ENCODE results near the gene CYGB.

DNA sequence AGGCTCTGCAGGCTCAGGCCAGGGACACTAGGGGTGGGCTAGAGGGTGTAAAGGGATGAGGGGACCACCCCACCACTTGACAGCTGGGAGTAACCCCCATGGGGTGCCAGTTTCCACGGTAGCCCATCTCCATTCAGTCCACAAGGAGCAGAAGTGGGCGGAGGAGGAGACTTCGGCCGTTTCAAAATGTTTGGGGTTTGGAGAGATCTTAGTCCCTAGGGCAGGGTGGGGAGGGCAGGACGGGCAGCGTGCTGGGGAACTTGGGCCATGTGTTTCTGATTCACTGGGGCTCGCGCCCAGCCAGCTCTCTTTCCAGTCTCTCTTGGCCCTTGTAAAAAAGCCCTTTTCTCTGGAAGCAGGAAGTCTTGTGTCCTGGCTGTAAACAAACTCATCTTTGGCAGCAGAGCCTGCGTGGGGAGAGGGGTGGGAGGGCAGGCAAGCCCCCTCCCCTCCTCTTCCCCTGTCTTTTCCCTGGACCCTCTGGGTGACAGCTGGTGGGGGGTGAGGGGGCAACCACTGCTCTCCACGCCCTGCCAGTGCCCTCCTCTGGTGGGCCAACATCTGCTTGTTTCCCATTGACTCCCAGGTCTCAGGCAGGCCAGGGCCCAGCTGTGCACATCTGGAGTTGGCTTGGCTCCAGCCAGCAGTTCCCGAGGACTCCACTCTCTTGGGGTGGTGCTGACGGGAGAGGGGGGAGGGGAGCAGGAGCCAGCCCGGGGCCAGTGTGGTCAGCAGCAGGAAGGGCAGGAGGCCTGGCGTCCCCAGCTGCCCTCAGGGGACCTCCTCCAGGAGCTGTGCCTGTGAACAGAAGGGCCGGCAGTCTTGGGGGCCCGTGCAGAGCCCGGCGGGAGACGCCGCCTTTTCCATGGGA, 8.1 kb downstream of the CYGB start:
- TF ChIP-seq REST (IDR thresholded peaks at IDR 0.05; ENCODE audit: low read depth) (no peak), MAX (IDR thresholded peaks at IDR 0.05) (no peak), EP300 (IDR thresholded peaks at IDR 0.05; ENCODE audit: borderline replicate concordance) (no peak), YY1 (IDR thresholded peaks at IDR 0.05; ENCODE audit: low read depth) (no peak), CREB1 (IDR thresholded peaks at IDR 0.05; ENCODE audit: low read depth) (no peak), FOXM1 (IDR thresholded peaks at IDR 0.05; ENCODE audit: borderline replicate concordance, low read depth) (no peak), RAD21 (IDR thresholded peaks at IDR 0.05; ENCODE audit: low read depth) (no peak), ZBTB7A (IDR thresholded peaks at IDR 0.05; ENCODE audit: low read depth) (no peak), NFIC (IDR thresholded peaks at IDR 0.05) (peak; percentile 37; the same call in 1 of the 2 replicates), CEBPB (IDR thresholded peaks at IDR 0.05) (no peak), TAF1 (IDR thresholded peaks at IDR 0.05; ENCODE audit: low read depth) (no peak), TEAD4 (IDR thresholded peaks at IDR 0.05) (no peak), EGR1 (IDR thresholded peaks at IDR 0.05) (no peak)
